Measurements from ENCODE around the gene FBXO42. TPM values are rescaled to one million over a fixed set of nuclear protein-coding genes. Genes with fewer than 3 reads are reported as not detected.

The FBXO42 gene
- total RNA-seq, 1 donor from 2014 or later = 25.6 TPM

DNA sequence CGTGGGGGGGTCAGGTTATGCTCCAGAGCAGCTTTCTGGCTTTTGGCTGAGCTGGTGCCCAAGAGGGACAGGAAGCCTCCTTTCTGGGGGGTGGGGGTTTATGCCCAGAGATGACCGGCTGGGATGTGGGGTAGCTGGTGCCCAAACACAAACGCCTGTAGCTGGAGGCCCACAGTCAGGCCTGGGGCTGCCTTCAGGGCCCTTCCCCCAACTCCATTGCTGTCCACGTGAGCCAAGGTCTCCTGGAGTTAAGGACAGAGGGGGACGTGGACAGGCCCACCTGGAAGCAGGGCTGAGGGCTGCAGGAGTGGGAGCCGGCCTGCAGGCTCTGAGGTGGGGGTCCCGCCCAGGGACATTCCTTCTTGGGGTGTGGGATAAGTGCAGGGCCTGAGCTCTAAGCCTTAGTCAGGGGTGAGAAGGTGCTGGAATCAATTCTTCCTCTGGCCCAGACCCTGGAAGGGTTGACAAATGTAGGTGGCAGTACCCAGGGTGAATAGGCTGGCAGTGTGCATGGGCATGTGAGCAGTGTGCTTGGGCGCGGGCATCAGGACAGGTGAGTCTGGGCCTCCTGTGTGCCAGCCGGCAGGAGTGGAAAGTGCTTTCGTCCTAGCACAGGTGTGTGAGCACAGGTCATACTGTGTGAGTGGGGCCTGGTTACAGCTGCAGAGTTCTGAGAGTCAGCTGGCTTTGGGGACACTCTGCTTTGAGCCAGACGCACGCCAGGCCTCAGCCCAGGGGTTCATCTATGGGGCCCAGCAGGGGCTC, 122.1 kb downstream of the FBXO42 start:
- Histone ChIP-seq H3K36me3 (ENCODE audit: insufficient read depth, low read length) (no peaks in the 10 kb centered on the region), H3K4me3 (ENCODE audit: insufficient read depth, low read depth, low read length) (no peak overlapping the region), H3K27me3 (ENCODE audit: insufficient read depth, low read length) (peaks cover 25% of the 10 kb centered on the region), H2AFZ (ENCODE audit: low read depth, low read length) (no peak overlapping the region), H3K9ac (ENCODE audit: low read length) (no peak overlapping the region), H4K20me1 (ENCODE audit: insufficient read depth, low read length) (no peaks in the 10 kb centered on the region), H3K9me3 (ENCODE audit: insufficient read depth, low read depth, low read length) (peaks cover 6% of the 10 kb centered on the region), H3K79me2 (ENCODE audit: insufficient read depth, low read length) (no peaks in the 10 kb centered on the region), H3K4me2 (ENCODE audit: low read length) (no peak overlapping the region), H3K27ac (ENCODE audit: low read depth, low read length) (no peak overlapping the region), H3K4me1 (ENCODE audit: insufficient read depth, low read length) (peaks cover 14% of the 10 kb centered on the region)
- Mint-ChIP-seq H3K27me3 (ENCODE audit: low read depth, unreplicated experiment) (peaks cover 40% of the 10 kb centered on the region), H3K27ac (ENCODE audit: unreplicated experiment) (no peak overlapping the region), H3K4me1 (ENCODE audit: low read depth, unreplicated experiment) (no peaks in the 10 kb centered on the region), H3K4me3 (ENCODE audit: unreplicated experiment) (no peak overlapping the region), H3K36me3 (ENCODE audit: low read depth, unreplicated experiment) (peaks cover 5% of the 10 kb centered on the region), H3K9me3 (ENCODE audit: unreplicated experiment) (peaks cover 7% of the 10 kb centered on the region)
- no peak for TF ChIP-seq EZH2 (IDR thresholded peaks at IDR 0.05; ENCODE audit: insufficient read depth, low read length)
- TF ChIP-seq, protein P1, sequence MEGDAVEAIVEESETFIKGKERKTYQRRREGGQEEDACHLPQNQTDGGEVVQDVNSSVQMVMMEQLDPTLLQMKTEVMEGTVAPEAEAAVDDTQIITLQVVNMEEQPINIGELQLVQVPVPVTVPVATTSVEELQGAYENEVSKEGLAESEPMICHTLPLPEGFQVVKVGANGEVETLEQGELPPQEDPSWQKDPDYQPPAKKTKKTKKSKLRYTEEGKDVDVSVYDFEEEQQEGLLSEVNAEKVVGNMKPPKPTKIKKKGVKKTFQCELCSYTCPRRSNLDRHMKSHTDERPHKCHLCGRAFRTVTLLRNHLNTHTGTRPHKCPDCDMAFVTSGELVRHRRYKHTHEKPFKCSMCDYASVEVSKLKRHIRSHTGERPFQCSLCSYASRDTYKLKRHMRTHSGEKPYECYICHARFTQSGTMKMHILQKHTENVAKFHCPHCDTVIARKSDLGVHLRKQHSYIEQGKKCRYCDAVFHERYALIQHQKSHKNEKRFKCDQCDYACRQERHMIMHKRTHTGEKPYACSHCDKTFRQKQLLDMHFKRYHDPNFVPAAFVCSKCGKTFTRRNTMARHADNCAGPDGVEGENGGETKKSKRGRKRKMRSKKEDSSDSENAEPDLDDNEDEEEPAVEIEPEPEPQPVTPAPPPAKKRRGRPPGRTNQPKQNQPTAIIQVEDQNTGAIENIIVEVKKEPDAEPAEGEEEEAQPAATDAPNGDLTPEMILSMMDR (IDR thresholded peaks at IDR 0.05; ENCODE audit: insufficient read depth, low read depth, low read length) = no peak
- DNase-seq (ENCODE audit: low read depth) (no peak), FAIRE-seq (no peak)

DNA sequence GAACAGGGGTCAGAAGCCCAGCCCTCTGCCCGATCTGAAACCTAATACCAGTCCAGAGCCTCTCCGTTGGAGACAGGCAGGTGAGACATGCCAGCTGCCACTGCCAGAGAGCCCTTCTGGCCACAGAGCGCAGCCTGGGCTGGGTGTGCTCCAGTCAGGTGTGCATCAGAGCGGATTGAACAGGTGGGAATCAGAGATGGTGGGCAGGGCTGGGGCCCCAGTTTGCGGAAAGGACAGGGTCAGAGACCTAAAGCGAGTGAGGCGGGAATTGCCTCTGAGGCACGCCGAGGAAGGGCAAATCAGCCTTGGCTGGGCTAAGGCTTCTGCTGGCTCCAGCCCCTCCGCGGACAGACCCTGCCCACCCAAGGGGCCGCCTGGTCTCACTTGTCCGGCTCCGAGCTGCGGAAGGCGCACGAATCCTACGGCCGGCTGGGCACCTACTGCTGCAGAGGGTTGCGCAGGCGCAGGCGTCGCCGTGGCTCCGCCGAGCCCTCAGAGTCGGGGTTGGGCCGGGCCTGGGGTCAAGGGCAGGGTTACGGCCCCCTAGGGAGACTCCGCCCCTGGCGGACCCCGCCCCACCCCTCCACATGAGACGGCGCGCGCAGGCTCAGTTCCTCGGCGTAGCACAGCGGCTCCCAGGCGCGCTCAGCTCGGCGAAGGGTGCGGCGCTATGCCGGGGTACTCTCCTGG, 125.6 kb downstream of the FBXO42 start:
- peak overlapping the region; percentile 5 for H3K4me3 ChIP-seq (ENCODE audit: insufficient read depth, low read depth, low read length)
- H3K27ac ChIP-seq (ENCODE audit: low read depth, low read length) = no peak overlapping the region
- Mint-ChIP-seq H3K4me1 (ENCODE audit: low read depth, unreplicated experiment) (no peaks in the 10 kb centered on the region), H3K4me3 (ENCODE audit: unreplicated experiment) (peak overlapping the region; percentile 62), H3K36me3 (ENCODE audit: low read depth, unreplicated experiment) (peaks cover 5% of the 10 kb centered on the region), H3K9me3 (ENCODE audit: unreplicated experiment) (peaks cover 3% of the 10 kb centered on the region), H3K27ac (ENCODE audit: unreplicated experiment) (no peak overlapping the region), H3K27me3 (ENCODE audit: low read depth, unreplicated experiment) (peaks cover 51% of the 10 kb centered on the region)
- no peaks in the 10 kb centered on the region for H3K36me3 ChIP-seq (ENCODE audit: insufficient read depth, low read length)
- TF ChIP-seq, protein P1 (IDR thresholded peaks at IDR 0.05; ENCODE audit: insufficient read depth, low read depth, low read length) = no peak
- TF ChIP-seq EZH2 (IDR thresholded peaks at IDR 0.05; ENCODE audit: insufficient read depth, low read length) = no peak
- H3K9ac ChIP-seq (ENCODE audit: low read length) = no peak overlapping the region
- DNase-seq (ENCODE audit: low read depth) (no peak), FAIRE-seq (no peak)
- H4K20me1 ChIP-seq (ENCODE audit: insufficient read depth, low read length) = no peaks in the 10 kb centered on the region
- peaks cover 25% of the 10 kb centered on the region for H3K27me3 ChIP-seq (ENCODE audit: insufficient read depth, low read length)
- no peaks in the 10 kb centered on the region for H3K79me2 ChIP-seq (ENCODE audit: insufficient read depth, low read length)
- H2AFZ ChIP-seq (ENCODE audit: low read depth, low read length) = peak overlapping the region; percentile 41
- H3K4me1 ChIP-seq (ENCODE audit: insufficient read depth, low read length) = peaks cover 9% of the 10 kb centered on the region
- H3K4me2 ChIP-seq (ENCODE audit: low read length) = peak overlapping the region; percentile 74
- peaks cover 6% of the 10 kb centered on the region for H3K9me3 ChIP-seq (ENCODE audit: insufficient read depth, low read depth, low read length)

All from astrocyte (in vitro differentiated cells and primary cell).